Fibroblast of villous mesenchyme (primary cell): ENCODE data around the gene ADGRA1. TPM values are rescaled to one million over a fixed set of nuclear protein-coding genes. Genes with fewer than 3 reads are reported as not detected.
"Not testable (repeated sequence)": the region's sequence is repeated elsewhere in the genome, so short reads cannot be mapped to it uniquely, and the experiment has no call there.

Experiments
- DNase-seq: peaks from one replicate; pipeline ENCODE4 v3.0.0-alpha.2; 2010; ENCODE audit warnings: low read depth
- H3K4me3 ChIP-seq: 2 replicates; pipeline ENCODE4 v1.5.1; 2011; ENCODE audit warnings: low read depth, mild to moderate bottlenecking, low read length
- total RNA-seq: library from RNA; depleted of rRNA; stranded (reverse); fragments of >200 nt; gene quantifications from 2 replicates; pipeline ENCODE4 v1.2.3, GENCODE V29; 2012
- TF ChIP-seq, protein P1 (sequence below): IDR thresholded peaks from 2 replicates; pipeline ENCODE4 v1.5.1; 2012; ENCODE audit warnings: low read depth, mild to moderate bottlenecking, low read length; ENCODE audit not compliant: insufficient read depth

ADGRA1 gene
- total RNA-seq, 1 donor: not detected

- H3K4me3 ChIP-seq: no peak overlapping the region
- no peak for DNase-seq
- TF ChIP-seq, protein P1, sequence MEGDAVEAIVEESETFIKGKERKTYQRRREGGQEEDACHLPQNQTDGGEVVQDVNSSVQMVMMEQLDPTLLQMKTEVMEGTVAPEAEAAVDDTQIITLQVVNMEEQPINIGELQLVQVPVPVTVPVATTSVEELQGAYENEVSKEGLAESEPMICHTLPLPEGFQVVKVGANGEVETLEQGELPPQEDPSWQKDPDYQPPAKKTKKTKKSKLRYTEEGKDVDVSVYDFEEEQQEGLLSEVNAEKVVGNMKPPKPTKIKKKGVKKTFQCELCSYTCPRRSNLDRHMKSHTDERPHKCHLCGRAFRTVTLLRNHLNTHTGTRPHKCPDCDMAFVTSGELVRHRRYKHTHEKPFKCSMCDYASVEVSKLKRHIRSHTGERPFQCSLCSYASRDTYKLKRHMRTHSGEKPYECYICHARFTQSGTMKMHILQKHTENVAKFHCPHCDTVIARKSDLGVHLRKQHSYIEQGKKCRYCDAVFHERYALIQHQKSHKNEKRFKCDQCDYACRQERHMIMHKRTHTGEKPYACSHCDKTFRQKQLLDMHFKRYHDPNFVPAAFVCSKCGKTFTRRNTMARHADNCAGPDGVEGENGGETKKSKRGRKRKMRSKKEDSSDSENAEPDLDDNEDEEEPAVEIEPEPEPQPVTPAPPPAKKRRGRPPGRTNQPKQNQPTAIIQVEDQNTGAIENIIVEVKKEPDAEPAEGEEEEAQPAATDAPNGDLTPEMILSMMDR: no peak
Observed at GRCh38 chr10:133135116-133135465, 47.4 kb downstream of the ADGRA1 start.

GRCh38 chr10:133137486-133138145, 49.9 kb downstream of the ADGRA1 start:
- DNase-seq, H3K4me3 ChIP-seq: not testable (repeated sequence)

DNA sequence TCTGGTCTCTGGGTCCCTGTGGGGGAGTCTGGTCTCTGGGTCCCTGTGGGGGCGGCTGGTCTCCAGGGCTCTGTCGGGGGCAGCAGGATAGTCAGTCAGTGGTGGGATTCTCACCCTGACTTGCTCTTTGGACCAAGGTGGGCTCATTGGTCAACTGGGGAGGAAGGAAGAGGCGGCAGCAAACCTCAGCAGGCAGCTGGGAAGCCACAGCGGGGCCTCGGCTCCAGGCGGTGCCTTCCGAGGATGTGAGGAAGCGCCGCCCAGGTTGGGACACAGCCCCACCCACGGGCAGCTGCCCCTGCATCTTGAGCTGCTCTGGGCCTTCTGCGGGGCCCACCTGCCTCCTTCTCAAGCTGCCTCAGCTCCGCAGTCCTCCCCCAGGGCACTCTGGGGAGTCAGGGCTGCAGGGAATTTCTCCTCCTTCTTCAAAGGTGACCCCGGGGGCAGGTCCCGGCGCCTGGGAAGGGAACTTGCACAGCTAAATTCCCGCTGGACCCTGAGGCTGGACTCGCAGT, 51.9 kb downstream of the ADGRA1 start:
- TF ChIP-seq, protein P1: no peak
- no peak overlapping the region for H3K4me3 ChIP-seq
- no peak for DNase-seq

- TF ChIP-seq, protein P1: no peak
- no peak for DNase-seq
- no peak overlapping the region for H3K4me3 ChIP-seq
Observed at GRCh38 chr10:133140417-133141143, 52.9 kb downstream of the ADGRA1 start.

DNA sequence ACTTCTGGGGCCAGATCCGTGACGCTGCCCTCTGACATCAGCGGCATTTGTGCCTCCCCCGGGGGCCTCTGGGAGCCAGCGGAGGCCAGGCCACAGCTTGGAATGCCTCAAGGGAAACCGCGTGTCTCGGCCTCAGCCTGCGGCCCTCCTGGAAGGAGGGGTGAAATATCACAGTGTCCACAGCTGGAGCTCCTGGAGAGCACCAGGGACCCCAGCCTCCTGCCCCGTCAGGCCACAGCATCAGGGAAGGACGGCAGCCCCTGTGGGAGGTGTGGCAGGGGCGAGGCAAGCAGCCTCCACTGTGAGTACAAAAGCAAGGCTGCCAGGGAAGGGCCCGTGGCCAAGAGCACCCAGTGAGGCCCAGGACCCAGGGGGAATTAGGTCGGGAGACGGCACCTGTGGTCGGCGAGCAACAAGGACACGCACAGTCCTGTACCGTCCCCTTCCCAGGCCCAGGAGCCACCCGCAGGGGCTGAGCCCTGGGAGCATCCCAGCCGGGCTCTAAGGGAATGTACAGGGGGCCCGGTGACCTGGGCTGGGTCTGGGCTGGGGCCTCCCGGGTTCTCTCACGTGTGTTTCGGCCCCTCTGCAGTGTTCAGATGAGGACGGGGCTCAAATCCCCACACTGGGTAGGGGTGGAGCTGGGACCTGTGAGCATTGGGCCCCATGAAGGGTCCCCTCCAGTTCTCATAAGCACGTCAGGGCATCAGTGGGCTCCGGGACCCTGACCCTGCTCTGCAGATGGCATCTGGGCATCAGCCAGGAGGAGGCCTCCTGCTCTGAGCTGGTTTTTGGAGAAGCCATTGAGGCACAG, 53.6 kb downstream of the ADGRA1 start:
- DNase-seq: no peak
- H3K4me3 ChIP-seq: no peak overlapping the region
- TF ChIP-seq, protein P1: no peak

DNA sequence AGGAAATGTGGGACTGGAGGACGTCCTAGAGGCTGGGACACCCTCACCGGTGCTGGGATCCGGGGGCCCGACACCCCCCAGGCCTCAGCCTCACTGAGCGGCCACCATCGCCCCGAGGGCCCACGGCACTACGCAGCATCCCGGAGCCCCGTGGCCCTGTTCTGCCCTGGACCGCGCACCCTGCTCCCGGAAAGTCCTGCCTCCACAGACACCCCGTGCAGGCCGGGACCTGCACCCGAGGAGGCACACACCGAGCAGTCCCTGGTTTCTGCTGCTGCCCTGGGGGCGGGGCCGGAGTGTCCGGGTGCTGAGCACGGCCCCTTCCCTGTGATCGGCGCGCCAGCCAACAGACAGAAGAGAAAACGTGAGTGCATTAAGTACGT, 54.2 kb downstream of the ADGRA1 start:
- no peak for DNase-seq
- TF ChIP-seq, protein P1: no peak
- H3K4me3 ChIP-seq: no peak overlapping the region
